ENCODE data around the gene TMEM170A. TPM values are rescaled to one million over a fixed set of nuclear protein-coding genes. Genes with fewer than 3 reads are reported as not detected.
"Not testable (repeated sequence)": the region's sequence is repeated elsewhere in the genome, so short reads cannot be mapped to it uniquely, and the experiment has no call there.

TMEM170A gene
- polyA plus RNA-seq, 1 donor (not counting 4 experiments of a cell fraction or from before 2014, with no cell fraction given), result 22.1 TPM

DNA sequence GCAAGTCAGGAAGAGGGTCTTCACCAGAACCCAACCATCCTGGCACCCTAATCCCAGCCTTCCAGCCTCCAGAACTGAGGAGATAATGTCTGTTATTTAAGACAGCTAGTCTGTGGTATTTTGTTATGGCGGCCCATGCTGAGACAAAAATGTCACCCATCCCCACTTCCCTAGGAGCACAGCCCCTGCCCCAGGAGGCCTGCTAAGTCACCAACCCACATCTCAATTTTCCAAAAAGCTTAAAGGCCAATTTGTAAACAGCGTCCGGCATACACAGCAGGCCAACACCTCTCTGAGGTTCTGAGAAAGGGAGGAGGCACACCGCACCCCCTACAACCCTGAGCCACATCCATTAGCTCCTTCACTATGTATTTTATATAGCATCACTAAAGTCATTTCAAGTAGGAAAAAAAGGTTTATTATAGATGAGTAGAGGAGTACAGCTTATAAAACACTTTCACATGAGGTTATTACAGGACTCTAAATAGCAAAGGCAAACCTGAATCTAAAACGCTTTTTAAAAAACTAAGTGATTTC lies 6.9 kb downstream of the TMEM170A start:
- Histone ChIP-seq H3K4me3 (ENCODE audit: control insufficient read depth in 2 of 3, extremely low read depth in 1 of 3, insufficient read depth in 2 of 3, low read depth in 1 of 3, low read length in 3 of 3) (no peak overlapping the region), H3K36me3 (ENCODE audit: control insufficient read depth in 2 of 2, extremely low read depth in 1 of 2, insufficient read depth in 2 of 2, low read length in 2 of 2) (peaks cover 4 to 16% of the 10 kb centered on the region in 2 experiments), H4K20me1 (ENCODE audit: control insufficient read depth, extremely low read depth, insufficient read depth, low read length) (peaks cover 18% of the 10 kb centered on the region), H3K4me2 (ENCODE audit: control insufficient read depth, extremely low read depth, insufficient read depth, low read depth, low read length) (no peak overlapping the region), H3K79me2 (ENCODE audit: control insufficient read depth, insufficient read depth, low read length) (peaks cover 99% of the 10 kb centered on the region), H3K4me1 (ENCODE audit: control insufficient read depth, extremely low read depth, insufficient read depth, low read length) (peaks cover 9% of the 10 kb centered on the region), H3K9me1 (ENCODE audit: control insufficient read depth, extremely low read depth, insufficient read depth, low read length) (no peaks in the 10 kb centered on the region), H3K9ac (ENCODE audit: control insufficient read depth, extremely low read depth, insufficient read depth, low read length) (no peak overlapping the region), H2AFZ (ENCODE audit: control insufficient read depth, low read length) (no peak overlapping the region), H3K27ac (ENCODE audit: control insufficient read depth, insufficient read depth, low read length) (no peak overlapping the region), H3K27me3 (ENCODE audit: control insufficient read depth, extremely low read depth, insufficient read depth, low read length) (no peaks in the 10 kb centered on the region), H3K9me3 (ENCODE audit: control insufficient read depth, low read depth, low read length) (no peaks in the 10 kb centered on the region)
- dilution Hi-C loops (cut with MboI; ENCODE audit: extremely low pct_ligation_motif_present, low sequenced_read_pairs), result no loop called here
- DNase-seq (ENCODE audit: low read depth, low spot score) (no peak), FAIRE-seq (no peak)
- TF ChIP-seq EZH2 (IDR thresholded peaks at IDR 0.05; ENCODE audit: low read length), result no peak
- TF ChIP-seq, protein P1, sequence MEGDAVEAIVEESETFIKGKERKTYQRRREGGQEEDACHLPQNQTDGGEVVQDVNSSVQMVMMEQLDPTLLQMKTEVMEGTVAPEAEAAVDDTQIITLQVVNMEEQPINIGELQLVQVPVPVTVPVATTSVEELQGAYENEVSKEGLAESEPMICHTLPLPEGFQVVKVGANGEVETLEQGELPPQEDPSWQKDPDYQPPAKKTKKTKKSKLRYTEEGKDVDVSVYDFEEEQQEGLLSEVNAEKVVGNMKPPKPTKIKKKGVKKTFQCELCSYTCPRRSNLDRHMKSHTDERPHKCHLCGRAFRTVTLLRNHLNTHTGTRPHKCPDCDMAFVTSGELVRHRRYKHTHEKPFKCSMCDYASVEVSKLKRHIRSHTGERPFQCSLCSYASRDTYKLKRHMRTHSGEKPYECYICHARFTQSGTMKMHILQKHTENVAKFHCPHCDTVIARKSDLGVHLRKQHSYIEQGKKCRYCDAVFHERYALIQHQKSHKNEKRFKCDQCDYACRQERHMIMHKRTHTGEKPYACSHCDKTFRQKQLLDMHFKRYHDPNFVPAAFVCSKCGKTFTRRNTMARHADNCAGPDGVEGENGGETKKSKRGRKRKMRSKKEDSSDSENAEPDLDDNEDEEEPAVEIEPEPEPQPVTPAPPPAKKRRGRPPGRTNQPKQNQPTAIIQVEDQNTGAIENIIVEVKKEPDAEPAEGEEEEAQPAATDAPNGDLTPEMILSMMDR (optimal IDR thresholded peaks at IDR 0.05 in 1 of 3, IDR thresholded peaks at IDR 0.05 in 1 of 3, conservative IDR thresholded peaks at IDR 0.05 in 1 of 3; ENCODE audit: extremely low read depth in 1 of 3, insufficient read depth in 2 of 3, low read length in 3 of 3), result no peak

DNA sequence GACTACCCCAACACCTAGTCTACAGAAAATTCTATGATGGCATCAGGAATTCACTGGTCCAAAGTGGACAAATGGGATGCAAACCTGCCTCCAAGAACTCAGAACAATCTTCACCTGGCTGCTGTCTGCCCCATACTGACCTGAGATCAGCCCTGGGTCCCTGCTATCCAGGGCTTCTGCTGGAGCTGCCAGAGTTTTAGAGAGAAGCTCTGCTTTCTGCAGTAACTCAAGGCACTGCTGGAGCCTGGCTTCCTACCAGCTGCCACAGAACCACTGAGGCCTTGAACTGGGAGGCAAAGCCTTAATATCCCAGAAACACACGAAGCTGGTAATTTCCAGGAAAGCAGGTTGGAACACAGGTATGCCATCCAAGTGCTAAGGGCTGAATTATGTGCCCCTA lies 7.5 kb downstream of the TMEM170A start:
- TF ChIP-seq, protein P1 (optimal IDR thresholded peaks at IDR 0.05 in 1 of 3, IDR thresholded peaks at IDR 0.05 in 1 of 3, conservative IDR thresholded peaks at IDR 0.05 in 1 of 3; ENCODE audit: extremely low read depth in 1 of 3, insufficient read depth in 2 of 3, low read length in 3 of 3), result no peak
- no peak for TF ChIP-seq EZH2 (IDR thresholded peaks at IDR 0.05; ENCODE audit: low read length)
- Histone ChIP-seq H3K27me3 (ENCODE audit: control insufficient read depth, extremely low read depth, insufficient read depth, low read length) (no peaks in the 10 kb centered on the region), H3K27ac (ENCODE audit: control insufficient read depth, insufficient read depth, low read length) (no peak overlapping the region), H3K36me3 (ENCODE audit: control insufficient read depth in 2 of 2, extremely low read depth in 1 of 2, insufficient read depth in 2 of 2, low read length in 2 of 2) (peaks cover 4 to 16% of the 10 kb centered on the region in 2 experiments), H3K4me3 (ENCODE audit: control insufficient read depth in 2 of 3, extremely low read depth in 1 of 3, insufficient read depth in 2 of 3, low read depth in 1 of 3, low read length in 3 of 3) (no peak overlapping the region), H4K20me1 (ENCODE audit: control insufficient read depth, extremely low read depth, insufficient read depth, low read length) (peaks cover 18% of the 10 kb centered on the region), H2AFZ (ENCODE audit: control insufficient read depth, low read length) (no peak overlapping the region), H3K9me3 (ENCODE audit: control insufficient read depth, low read depth, low read length) (no peaks in the 10 kb centered on the region), H3K9me1 (ENCODE audit: control insufficient read depth, extremely low read depth, insufficient read depth, low read length) (no peaks in the 10 kb centered on the region), H3K4me1 (ENCODE audit: control insufficient read depth, extremely low read depth, insufficient read depth, low read length) (peaks cover 3% of the 10 kb centered on the region), H3K9ac (ENCODE audit: control insufficient read depth, extremely low read depth, insufficient read depth, low read length) (no peak overlapping the region), H3K4me2 (ENCODE audit: control insufficient read depth, extremely low read depth, insufficient read depth, low read depth, low read length) (no peak overlapping the region), H3K79me2 (ENCODE audit: control insufficient read depth, insufficient read depth, low read length) (peaks cover 98% of the 10 kb centered on the region)
- dilution Hi-C loops (cut with MboI; ENCODE audit: extremely low pct_ligation_motif_present, low sequenced_read_pairs), result no loop called here
- no peak for FAIRE-seq
- no peak for DNase-seq (ENCODE audit: low read depth, low spot score)

DNA sequence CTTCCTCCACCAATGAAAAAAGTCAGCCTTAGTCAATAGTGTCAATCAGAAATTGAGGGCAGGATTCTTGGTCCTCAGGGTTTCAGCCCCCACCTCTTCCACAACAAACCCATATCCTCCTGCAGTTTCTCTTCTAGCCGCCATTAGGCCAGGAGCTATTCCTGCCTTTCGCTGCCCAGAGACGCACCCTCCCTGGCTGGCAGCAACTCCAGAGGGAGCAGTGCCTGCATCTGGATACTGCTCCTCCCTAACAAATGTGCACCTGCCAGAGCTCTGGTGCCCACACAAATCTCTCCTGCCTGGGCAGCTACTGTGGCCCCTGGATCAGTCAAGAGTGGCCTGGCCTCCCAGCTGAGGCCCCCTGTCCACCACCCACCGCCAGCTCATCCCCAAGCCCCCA lies 8.0 kb downstream of the TMEM170A start:
- H3K9ac ChIP-seq (ENCODE audit: control insufficient read depth, extremely low read depth, insufficient read depth, low read length); H3K4me3 ChIP-seq (ENCODE audit: control insufficient read depth in 2 of 3, extremely low read depth in 1 of 3, insufficient read depth in 2 of 3, low read depth in 1 of 3, low read length in 3 of 3); H2AFZ ChIP-seq (ENCODE audit: control insufficient read depth, low read length); dilution Hi-C loops (cut with MboI; ENCODE audit: extremely low pct_ligation_motif_present, low sequenced_read_pairs); DNase-seq (ENCODE audit: low read depth, low spot score); H3K9me1 ChIP-seq (ENCODE audit: control insufficient read depth, extremely low read depth, insufficient read depth, low read length); H3K4me2 ChIP-seq (ENCODE audit: control insufficient read depth, extremely low read depth, insufficient read depth, low read depth, low read length); H3K27me3 ChIP-seq (ENCODE audit: control insufficient read depth, extremely low read depth, insufficient read depth, low read length); H3K27ac ChIP-seq (ENCODE audit: control insufficient read depth, insufficient read depth, low read length); FAIRE-seq; H3K9me3 ChIP-seq (ENCODE audit: control insufficient read depth, low read depth, low read length); H3K4me1 ChIP-seq (ENCODE audit: control insufficient read depth, extremely low read depth, insufficient read depth, low read length): not testable (repeated sequence)
- peaks cover 95% of the 10 kb centered on the region for H3K79me2 ChIP-seq (ENCODE audit: control insufficient read depth, insufficient read depth, low read length)
- peaks cover 18% of the 10 kb centered on the region for H4K20me1 ChIP-seq (ENCODE audit: control insufficient read depth, extremely low read depth, insufficient read depth, low read length)
- H3K36me3 ChIP-seq (ENCODE audit: control insufficient read depth in 2 of 2, extremely low read depth in 1 of 2, insufficient read depth in 2 of 2, low read length in 2 of 2), result peaks cover 6 to 16% of the 10 kb centered on the region in 2 experiments

Measured in keratinocyte (primary cell).